ENCODE measurements around the gene RAB11FIP4.

Gene RAB11FIP4

GRCh38 chr17:31461227-31461810, 69.8 kb downstream of the RAB11FIP4 start:
- no peak for DNase-seq

DNA sequence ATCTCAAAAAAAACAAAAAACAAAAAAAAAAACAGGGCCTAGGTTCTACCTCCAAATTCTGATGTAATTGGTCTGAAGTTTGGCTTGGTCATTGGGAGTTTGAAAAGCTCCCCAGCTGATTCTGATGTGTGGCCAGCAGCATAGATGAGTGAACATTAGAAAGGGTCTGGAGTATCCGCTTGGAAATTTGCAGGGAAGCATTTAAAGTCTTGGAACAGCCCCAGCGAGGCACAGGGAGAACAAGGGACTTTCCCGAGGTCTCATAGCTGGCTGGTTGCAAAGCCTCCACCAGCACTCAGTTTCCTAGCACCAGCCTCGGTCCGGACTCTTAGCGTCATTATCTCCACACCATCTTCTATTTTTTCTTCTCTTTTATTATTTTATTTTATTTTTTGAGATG, 70.8 kb downstream of the RAB11FIP4 start:
- no peak for DNase-seq

DNA sequence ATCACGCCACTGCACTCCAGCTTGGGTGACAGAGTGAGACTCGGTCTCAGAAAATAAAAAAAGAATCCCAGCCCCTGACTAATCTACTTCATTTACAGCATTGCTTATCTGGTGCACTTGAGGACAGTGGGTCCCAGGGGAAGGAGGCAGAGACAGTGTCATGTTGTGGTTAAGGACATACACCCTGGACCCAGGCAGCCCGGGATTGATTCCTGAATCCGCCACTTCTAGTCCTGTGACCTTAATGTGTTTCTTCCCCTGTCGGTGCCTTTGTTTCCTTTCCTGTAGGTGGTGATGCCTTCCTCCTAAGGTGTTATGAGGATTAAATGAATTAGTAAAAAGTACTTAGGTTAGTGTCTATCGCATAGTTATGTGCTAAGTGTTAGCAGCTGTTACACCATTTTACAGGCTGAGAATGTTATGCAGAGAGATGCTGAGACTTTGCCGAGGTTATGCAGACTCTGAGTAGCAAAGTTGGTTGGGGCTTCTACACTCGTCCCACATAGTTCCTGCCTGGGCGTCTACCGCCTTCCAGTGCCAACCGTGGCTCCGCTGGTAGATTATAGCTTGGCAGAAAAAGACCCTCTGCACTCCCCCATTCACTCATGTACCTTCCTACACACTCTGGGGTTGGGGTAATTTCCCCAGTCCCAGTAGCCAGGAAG, 74.8 kb downstream of the RAB11FIP4 start:
- no peak for DNase-seq

DNA sequence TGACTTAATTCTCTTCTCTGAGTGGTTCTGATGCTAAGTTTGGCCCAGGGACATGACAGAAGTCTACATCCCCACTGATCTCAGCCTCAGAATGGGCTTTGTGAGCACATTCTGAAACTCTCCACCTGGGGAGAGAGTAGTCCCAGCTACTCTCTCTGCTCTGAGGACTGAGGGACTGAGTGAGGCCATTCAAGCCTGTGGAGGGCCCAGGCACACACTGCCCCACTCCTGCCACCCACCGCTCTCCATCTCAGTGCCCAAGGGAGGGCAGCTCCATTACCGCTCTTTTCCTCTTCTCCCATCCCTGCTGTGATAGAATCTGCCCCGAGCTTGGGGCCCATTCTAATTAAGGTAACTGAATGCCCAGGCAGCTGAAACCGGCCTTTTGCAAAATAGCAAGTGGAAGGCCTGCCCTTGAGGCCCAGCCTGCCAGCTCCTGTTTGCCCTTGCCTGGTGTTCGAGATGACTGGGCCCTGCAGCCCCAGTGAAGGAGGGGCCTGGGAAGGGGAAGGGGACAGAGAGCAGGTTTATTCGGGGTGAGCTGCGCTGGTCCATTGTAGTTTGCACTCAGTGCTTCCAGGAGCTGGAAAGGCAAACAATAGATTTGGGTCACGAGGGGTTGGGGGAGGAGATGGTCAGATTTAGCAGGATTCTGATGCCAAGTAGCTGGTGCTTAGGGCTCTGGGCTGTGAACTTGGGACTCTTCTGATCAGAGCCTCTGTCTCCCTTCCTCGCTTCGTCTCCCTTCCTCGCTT, 76.2 kb downstream of the RAB11FIP4 start:
- DNase-seq, result no peak

- no peak for DNase-seq
Observed at GRCh38 chr17:31469959-31470358, 78.5 kb downstream of the RAB11FIP4 start.

DNA sequence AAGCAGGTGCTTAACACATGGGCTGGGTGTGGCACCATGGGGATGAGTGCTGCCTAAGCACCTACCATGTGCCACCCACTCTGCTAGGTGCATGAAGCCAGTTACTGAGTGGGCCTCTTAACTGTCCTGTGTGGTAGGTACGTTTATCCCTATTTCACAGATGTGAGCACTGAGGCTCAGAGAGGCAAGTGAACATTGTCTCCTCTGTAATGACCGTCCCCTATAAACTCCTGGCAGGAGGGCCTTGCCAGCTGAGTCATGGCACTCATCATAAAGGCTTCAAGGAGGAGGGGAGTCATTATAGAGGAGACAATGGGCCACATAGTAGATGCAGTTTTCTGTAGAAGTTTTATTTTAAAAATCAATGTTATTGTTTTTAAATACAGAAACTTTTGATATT, 79.1 kb downstream of the RAB11FIP4 start:
- DNase-seq, result no peak

- DNase-seq, result no peak
Observed at GRCh38 chr17:31472137-31472536, 80.7 kb downstream of the RAB11FIP4 start.

GRCh38 chr17:31475378-31476162, 84.1 kb downstream of the RAB11FIP4 start:
- no peak for DNase-seq

DNA sequence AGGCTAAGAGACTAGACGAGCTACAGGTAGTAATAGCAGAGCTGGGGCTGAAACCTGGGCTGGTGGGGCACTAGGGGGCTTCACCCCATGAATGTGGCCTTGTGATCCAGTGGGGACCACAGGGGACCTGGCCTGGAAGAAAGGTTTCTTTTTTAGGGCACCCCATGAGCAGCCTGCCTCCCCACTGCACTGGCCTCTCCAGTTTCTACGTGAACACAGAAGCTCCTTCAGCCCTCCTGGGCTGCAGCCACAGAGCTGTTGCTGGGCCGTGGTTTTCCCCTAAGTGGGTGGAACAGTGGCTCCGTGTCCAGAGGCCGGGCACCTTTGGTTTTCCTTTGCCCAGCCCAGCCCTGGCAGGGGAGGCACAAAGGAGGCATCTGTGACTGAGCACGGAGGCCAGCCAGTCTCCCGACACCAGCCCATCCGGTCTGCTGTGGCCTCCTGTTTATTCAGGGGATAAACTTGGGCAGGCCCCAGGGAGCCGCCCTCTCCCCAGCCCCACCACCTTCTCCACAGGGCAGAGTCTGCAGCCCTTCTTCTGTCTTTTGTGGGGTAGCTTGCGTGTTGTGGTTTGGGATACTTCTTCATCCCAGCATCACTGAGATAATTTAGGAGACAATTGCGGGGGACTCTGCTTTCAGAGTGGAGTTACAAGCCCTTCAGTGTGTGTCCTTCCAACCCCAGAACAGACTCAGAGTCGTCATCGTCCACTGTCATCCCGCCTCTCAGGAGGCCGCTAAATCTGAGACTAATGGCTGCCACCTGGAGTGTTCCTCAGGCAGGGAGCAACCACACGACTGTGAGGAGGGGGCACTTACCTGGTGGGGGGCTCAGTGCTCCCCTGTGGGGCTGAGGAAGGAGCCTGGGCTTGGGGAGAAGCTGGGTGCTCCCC, 85.3 kb downstream of the RAB11FIP4 start:
- DNase-seq, result no peak

DNA sequence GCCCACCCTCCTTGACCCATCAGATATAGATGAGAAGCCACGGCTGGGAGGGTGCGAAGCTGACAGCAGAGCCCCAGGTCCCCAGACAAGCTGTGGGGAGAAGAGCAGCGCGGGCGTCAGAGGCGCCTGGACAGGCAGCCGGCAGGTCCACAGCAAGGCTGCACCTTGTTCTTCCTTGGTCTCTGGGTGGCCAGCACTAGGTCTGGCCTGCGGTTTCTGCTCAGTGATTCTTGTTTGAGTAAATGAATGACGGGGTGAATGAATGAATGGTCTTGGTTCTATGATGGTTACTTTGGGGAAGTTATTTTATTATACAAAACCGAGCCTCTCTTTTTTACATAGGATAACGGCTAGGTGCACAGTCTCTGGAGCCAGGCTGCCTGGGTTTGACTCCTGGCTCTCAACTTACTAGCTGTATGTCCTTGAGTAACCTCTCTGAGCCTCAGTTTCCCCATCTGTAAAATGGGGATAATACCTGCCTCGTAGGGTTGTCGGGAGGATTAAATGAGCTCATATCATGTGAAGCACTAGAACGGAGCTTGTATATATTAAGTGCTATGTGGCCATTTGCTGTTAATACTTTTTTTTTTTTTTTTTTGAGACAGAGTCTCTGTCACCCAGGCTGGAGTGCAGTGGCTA, 86.1 kb downstream of the RAB11FIP4 start:
- DNase-seq, result no peak

GRCh38 chr17:31479062-31479408, 87.6 kb downstream of the RAB11FIP4 start:
- DNase-seq, result no peak

DNA sequence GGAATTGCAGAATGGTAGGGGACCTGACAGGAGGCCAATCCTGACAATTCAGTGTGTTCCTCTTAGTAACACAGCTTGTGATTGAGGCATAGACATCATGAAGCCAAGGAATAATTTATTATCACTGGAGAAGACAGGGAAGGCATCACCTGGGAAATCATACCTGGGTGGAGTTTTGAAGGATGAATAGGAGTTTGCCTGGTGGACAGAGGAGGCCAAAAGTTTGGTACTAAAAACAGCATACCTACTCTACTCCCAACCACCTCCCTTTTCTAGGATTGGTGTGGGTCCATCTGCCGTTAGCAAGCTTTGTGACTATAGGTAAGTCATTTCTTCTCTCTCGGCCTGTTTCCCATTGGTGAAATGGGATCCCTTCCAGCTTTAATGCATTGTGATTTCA, 88.0 kb downstream of the RAB11FIP4 start:
- no peak for DNase-seq

DNA sequence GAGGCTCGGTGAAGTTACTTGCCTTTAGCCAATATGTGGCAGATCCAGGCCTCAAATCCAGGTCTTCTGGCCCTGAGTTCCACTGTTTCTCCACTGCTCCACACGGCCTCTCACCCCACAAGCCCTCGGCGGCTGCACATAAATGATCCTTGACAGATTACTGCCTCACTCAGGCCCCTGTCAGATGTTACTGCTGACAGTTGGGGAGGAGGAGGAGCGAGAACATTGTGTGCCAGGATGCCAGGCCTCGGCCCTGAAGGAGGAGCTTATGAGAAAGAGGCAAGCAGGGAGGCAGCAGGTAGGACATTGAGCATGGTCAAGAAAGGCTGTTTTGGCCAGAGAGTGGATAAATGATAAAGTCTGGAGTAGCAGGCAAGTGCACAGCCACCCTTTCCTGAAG, 88.6 kb downstream of the RAB11FIP4 start:
- DNase-seq, result no peak

DNA sequence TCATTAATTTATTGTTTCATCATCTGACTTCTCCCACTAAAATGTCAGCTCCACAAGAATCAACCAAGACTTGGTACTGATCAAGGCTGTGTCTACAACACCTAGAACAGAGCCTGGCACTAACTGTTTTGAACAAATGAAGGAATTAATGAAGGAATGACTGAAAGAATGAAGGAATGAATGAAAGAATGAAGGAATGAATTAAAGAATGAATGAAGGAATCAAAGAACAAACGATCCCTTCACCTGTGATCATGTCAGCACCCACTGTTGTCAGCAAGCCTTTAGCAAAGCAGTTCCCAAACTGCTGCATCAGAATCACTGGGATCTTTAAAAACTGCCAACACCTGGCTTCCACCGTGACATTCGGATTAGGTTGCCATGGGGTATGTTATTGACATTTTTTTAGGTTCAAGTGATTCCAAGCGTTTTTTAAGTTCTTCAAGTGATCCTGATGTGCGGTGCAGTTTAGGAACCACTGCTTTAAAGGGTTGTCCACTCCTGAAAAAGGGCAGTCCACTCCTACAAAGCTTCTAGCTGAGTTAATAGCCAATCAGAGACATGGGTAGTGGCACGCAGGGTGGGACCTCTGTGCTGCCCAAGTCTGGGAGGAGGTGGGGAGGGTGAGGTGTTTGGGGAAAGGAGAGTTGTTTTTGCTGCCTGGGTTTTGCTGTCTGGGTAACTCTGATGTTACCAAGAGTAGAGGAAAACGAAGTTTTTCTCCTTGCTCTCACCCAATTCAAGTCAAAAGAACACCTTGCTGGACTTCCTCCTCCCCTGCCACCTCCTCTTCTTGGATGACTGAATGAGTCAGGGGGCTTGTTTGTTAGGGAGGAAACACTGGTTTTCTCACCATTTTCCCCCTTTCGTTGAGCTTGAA, 89.7 kb downstream of the RAB11FIP4 start:
- DNase-seq, result no peak

- DNase-seq, result no peak
Observed at GRCh38 chr17:31481783-31482081, 90.3 kb downstream of the RAB11FIP4 start.

DNA sequence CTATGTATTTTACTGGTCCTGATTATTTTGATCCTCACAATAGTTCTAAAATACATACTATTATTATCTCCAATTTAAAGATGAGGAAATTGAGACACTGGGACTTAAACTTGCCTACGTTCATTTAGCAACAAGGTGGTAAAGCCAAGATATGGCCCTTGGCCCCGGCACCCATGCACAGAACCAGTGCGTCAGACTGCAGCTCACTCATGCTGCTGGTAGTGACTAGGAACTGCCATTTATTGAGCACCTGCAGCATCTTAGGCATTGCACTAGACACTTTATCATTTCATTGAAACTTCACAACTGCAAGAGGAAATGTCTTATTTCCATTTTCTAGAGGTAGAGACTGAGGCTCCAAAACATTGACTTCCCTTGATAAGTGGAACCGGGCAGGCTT, 93.3 kb downstream of the RAB11FIP4 start:
- no peak for DNase-seq

DNA sequence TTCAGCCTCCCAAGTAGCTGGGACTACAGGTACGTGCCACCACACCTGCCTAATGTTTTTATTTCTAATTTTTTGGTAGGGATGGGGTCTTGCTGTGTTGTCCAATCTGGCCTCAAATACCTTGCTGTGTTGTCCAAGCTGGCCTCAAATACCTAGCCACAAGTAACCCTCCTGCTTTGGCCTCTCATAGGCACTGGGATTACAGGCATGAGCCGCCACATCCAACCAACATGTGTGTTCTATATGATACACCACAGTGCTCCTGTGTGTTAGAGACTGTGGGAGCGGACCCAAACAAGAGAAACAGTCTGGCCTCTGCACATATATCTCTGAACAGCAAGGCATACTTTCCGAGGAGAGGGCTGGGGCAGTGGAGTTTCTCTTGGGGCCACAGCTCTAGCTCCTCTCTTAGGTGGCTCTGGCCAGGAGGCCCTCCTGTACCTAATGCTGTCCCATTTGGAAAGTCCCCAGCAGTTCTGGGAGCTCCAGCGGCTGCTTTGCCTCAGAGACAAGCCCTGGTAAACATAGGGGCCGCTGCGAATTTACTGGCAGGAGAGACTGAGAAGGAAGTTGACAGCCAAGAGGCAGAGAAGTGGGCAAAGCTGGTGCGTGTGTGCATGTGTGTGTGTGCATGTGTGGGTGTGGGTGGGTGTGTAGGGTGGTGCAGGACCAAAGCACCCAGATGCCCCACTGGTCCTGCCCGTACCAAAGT, 95.0 kb downstream of the RAB11FIP4 start:
- DNase-seq, result no peak

DNA sequence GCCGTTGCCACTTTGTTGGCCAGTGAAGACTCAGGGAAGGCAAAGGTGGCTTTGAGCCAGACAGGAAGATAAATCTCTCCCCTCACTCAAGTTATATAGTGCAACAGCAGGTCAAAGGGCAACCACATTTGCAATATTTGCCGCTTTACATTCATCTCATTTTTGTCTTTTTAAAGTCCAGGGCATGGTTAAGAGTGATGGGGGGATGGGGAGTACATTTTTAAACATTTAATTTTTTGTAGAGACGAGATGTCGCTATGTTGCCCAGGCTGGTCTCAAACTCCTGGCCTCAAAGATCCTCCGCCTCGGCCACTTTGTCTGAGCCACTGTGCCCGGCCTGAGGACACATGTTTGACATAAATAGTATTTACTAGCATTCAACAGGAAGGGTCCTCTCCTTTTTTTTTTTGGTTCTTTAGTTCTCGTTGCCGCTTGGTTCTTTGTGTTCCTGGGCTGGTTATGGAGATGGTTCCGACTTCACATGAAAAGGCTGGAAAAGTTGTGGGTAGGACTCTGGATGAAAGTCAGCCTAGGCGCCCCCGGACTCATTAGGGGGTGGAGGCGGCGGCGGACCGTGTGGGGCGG, 95.7 kb downstream of the RAB11FIP4 start:
- DNase-seq, result no peak

GRCh38 chr17:31487648-31488263, 96.3 kb downstream of the RAB11FIP4 start:
- peak; percentile 91 for DNase-seq

Measured in DMS79 (cell line).